ENCODE results near the gene IST1.

Gene IST1

GRCh38 chr16:71914802-71915201, 19.5 kb downstream of the IST1 start:
- Histone ChIP-seq H3K9me3 (no peaks in the 10 kb centered on the region), H3K4me3 (ENCODE audit: low read depth in 1 of 2, low read length in 1 of 2) (no peak overlapping the region), H3K27me3 (no peaks in the 10 kb centered on the region), H3K27ac (no peak overlapping the region), H3K4me1 (ENCODE audit: control insufficient read depth in 1 of 2, insufficient read depth in 1 of 2, low read depth in 1 of 2, low read length in 1 of 2) (peaks cover 0 to 6% of the 10 kb centered on the region in 2 experiments), H3K36me3 (peaks cover 47% of the 10 kb centered on the region)
- TF ChIP-seq CTCF (IDR thresholded peaks at IDR 0.05), result no peak

GRCh38 chr16:71915350-71915749, 20.0 kb downstream of the IST1 start:
- H3K9me3 ChIP-seq, result no peaks in the 10 kb centered on the region
- no peaks in the 10 kb centered on the region for H3K27me3 ChIP-seq
- H3K36me3 ChIP-seq, result peaks cover 49% of the 10 kb centered on the region
- H3K27ac ChIP-seq, result no peak overlapping the region
- H3K4me1 ChIP-seq (ENCODE audit: control insufficient read depth in 1 of 2, insufficient read depth in 1 of 2, low read depth in 1 of 2, low read length in 1 of 2), result peaks cover 0 to 6% of the 10 kb centered on the region in 2 experiments
- H3K4me3 ChIP-seq (ENCODE audit: low read depth in 1 of 2, low read length in 1 of 2), result no peak overlapping the region
- TF ChIP-seq CTCF (IDR thresholded peaks at IDR 0.05), result no peak

GRCh38 chr16:71916397-71916920, 21.1 kb downstream of the IST1 start:
- Histone ChIP-seq H3K36me3 (peaks cover 60% of the 10 kb centered on the region), H3K4me1 (ENCODE audit: control insufficient read depth in 1 of 2, insufficient read depth in 1 of 2, low read depth in 1 of 2, low read length in 1 of 2) (peaks cover 0 to 6% of the 10 kb centered on the region in 2 experiments), H3K9me3 (no peaks in the 10 kb centered on the region), H3K4me3 (ENCODE audit: low read depth in 1 of 2, low read length in 1 of 2) (no peak overlapping the region), H3K27ac (no peak overlapping the region), H3K27me3 (no peaks in the 10 kb centered on the region)
- TF ChIP-seq CTCF (IDR thresholded peaks at IDR 0.05), result no peak

- H3K27ac ChIP-seq, result no peak overlapping the region
- peaks cover 0 to 6% of the 10 kb centered on the region in 2 experiments for H3K4me1 ChIP-seq (ENCODE audit: control insufficient read depth in 1 of 2, insufficient read depth in 1 of 2, low read depth in 1 of 2, low read length in 1 of 2)
- H3K9me3 ChIP-seq, result no peaks in the 10 kb centered on the region
- no peak for TF ChIP-seq CTCF (IDR thresholded peaks at IDR 0.05)
- no peak overlapping the region for H3K4me3 ChIP-seq (ENCODE audit: low read depth in 1 of 2, low read length in 1 of 2)
- H3K36me3 ChIP-seq, result peaks cover 70% of the 10 kb centered on the region
- H3K27me3 ChIP-seq, result no peaks in the 10 kb centered on the region
These were observed 22.6 kb downstream of the IST1 start for GRCh38 chr16:71917900-71918299.

GRCh38 chr16:71919035-71919434, 23.7 kb downstream of the IST1 start:
- H3K4me1 ChIP-seq (ENCODE audit: control insufficient read depth in 1 of 2, insufficient read depth in 1 of 2, low read depth in 1 of 2, low read length in 1 of 2), result peaks cover 0 to 6% of the 10 kb centered on the region in 2 experiments
- no peak overlapping the region for H3K4me3 ChIP-seq (ENCODE audit: low read depth in 1 of 2, low read length in 1 of 2)
- no peaks in the 10 kb centered on the region for H3K27me3 ChIP-seq
- TF ChIP-seq CTCF (IDR thresholded peaks at IDR 0.05), result no peak
- peaks cover 82% of the 10 kb centered on the region for H3K36me3 ChIP-seq
- H3K9me3 ChIP-seq, result no peaks in the 10 kb centered on the region
- H3K27ac ChIP-seq, result peak overlapping the region; percentile 61

GRCh38 chr16:71920658-71921057, 25.3 kb downstream of the IST1 start:
- Histone ChIP-seq H3K4me3 (ENCODE audit: low read depth in 1 of 2, low read length in 1 of 2) (no peak overlapping the region), H3K36me3 (peaks cover 93% of the 10 kb centered on the region), H3K4me1 (ENCODE audit: control insufficient read depth in 1 of 2, insufficient read depth in 1 of 2, low read depth in 1 of 2, low read length in 1 of 2) (peaks cover 0 to 6% of the 10 kb centered on the region in 2 experiments), H3K27ac (no peak overlapping the region), H3K27me3 (no peaks in the 10 kb centered on the region), H3K9me3 (no peaks in the 10 kb centered on the region)
- TF ChIP-seq CTCF (IDR thresholded peaks at IDR 0.05), result no peak

Measured in neutrophil (primary cell).